HL-60/S4 treated with phorbol 12-myristate 13-acetate at 8.2 ng/mL for 4 days and 3 days (cell line): Measurements from ENCODE around the gene SAMD14.

Experiments
- in situ Hi-C: fragments of 300-500 bp; cut with MboI; formaldehyde crosslinking; loops from 2 replicates; pipeline ENCODE4 v1.15.0; 2022; ENCODE audit warnings: low sequenced_read_pairs

SAMD14 gene

DNA sequence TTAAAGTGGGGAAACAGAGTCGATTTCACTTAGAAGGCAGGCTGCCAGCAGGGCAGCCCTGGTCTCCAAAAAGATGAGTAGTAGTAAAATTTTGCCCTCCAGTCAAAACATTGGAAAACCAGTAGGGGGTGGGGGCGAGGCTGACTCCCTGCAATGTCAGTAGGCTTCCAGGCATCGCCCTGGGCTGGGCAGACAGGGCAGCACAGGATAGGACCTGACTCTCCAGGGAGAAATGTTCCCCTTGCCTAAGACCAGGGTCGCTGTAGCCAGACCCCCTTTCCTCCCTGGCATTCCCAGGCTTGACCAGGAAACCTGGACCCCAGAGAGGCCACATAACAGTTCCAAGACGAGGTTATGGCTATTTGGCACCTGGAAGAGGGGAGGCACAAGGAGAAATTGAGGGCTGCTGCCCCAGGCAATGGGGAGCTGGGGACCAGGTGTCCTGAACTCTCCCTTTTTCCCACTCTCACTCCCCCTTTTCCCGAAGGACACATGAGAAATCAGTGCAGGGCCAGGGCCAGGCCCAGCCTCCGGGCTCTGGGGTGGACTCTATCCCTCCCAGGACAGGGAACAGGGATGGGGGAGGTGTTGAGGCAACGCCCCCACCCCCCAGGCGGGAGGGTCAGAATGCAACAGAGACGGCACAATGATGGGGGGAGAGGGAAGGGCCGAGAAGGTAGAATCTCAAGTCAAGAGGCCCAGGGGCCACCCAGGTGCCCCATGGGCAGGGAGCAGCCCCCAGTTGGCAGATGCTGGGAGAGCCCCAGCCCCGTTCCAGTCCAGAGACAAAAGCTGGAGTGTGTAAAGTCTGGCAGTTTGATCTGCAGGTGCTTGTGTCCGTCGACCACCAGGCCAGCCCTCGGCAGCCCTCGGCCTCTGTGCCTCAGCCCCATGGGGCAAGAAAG lies 4.5 kb upstream of the SAMD14 start:
- in situ Hi-C loops = no loop called here

DNA sequence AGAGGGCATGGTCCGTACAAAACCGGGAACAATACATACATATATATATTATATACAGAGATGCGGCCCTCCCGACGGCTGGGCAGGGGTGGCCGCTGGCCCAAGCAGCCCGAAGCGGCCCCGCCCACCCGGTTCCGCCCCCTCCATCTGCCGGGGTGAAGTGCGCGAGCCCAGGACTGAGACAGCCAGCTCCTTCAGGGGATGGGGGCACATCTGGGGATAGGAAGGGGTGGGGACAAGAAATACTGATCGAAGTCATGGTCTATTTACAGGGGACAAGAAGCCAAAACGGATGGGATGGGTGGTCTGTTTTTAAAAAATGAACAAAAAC lies 3.8 kb upstream of the SAMD14 start:
- in situ Hi-C loops = no loop called here

DNA sequence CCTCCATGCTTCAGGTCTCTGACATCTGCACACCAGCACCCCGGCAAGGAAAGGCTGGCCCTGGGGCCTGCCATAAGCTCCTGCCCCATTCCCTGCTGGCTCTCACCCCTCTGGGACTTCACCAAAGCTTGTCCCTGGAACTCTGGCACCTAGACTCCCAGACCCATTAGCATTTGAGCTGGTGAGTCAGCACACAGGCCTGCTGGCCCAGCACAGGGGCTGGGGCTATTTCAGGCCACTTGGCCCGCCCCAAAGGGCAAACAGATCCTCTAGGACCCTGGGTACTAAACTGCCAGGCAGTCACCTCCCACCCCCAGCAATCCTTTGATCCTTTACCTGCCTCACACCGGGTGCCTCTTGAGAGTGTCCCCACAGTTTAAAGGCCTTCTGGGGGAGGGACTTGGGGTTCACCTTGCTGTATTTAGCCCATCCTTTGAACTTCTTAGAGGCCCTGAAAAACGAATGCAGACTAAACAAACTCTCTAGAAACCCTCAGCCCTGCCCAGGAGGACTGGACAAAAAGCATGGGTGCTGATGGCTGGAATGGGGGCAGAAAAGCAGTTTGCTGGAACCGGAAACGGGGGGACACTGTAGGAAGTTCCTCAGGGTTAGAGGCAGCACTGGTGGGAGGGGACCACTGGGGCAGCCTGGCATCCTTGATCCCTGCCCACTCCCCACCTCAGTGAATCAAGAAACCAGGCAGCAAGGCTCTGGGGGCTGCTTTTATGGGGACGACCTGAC lies 3.2 kb upstream of the SAMD14 start:
- in situ Hi-C loops = no loop called here

DNA sequence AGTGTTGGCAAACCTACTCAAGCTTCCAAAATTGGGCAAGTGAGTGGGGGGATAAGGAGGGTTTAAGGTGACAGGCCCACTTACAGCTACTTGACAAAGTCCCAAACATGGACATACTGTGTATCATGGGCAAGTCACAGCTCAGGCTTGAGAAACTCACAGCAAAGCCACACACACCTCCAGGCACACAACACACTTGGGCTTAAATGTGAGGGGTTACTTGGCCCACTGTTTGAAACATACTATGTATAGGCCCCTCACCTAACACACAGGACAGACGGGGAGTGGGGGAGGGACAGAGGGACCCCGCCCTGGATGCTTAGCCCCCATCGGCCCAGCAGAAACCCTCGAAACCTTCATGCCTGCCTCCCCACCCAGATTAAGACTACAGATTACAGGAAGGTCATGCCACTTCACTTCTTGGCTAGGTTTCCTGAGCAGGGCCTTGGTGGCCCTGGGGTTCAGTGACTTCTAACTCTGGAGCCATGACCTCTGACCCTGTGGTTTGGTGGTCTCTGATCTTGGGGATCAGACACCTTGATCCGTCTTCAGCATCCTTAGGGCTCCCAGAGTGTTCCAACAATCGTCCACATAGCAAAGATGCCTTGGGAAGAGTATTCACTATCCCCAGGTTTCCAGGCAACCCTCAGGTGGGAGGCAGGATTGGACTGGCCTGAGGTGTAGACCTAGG lies 2.3 kb upstream of the SAMD14 start:
- in situ Hi-C loops = no loop called here

DNA sequence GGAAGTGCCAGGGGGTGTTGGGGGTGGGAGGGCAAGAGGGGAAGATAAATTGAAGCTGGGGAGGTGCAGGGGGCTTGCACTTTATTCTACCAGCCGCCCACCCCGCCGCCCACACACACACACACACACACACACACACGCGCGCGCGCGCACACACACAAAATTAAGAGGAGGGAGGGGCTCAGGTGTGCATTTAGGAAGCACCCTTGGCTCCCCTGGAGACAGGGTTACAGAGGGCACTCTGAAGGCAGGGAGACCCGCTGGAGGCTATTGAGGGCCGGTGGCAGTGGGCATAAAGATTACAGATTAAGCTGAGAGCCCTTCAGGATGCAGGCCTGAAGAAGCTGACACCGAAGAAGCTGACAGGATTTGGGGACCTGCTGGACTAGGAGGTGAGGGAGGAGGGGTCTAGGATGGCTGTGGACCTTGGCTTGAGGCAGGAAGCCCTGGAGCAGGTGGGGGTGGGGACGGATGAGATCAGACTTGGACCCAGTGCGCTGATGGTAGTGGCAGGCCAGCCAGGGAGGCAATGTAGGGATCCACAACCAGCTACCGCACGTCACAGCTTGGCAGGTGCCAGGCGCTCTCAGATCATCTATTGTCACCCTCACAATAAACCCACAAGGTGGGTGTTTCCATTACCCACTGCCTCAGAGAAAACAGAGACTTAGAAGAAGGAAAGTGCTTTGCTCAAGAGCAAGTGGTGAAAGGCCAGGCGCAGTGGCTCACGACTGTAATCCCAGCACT lies 772 bp upstream of the SAMD14 start:
- in situ Hi-C loops = no loop called here

DNA sequence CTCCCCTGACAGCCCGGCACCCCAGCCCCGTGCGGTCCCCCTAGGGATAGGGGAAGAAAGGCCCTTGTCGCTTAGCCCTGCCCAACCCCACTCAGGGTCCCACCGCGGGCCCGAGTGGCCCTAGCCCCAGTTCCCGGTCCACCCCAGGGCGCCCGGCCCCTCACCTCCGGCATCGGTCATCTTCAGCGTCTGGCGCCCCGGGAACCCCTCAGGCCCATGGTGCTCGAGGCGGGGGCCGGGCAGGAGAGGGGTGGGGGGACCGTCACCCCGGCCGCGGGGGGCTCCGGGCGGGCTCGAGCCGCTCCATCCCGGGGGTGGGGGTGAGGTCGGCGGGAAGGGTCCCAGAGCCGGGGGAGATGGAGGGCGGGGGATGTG lies 620 bp downstream of the SAMD14 start:
- in situ Hi-C loops = no loop called here

DNA sequence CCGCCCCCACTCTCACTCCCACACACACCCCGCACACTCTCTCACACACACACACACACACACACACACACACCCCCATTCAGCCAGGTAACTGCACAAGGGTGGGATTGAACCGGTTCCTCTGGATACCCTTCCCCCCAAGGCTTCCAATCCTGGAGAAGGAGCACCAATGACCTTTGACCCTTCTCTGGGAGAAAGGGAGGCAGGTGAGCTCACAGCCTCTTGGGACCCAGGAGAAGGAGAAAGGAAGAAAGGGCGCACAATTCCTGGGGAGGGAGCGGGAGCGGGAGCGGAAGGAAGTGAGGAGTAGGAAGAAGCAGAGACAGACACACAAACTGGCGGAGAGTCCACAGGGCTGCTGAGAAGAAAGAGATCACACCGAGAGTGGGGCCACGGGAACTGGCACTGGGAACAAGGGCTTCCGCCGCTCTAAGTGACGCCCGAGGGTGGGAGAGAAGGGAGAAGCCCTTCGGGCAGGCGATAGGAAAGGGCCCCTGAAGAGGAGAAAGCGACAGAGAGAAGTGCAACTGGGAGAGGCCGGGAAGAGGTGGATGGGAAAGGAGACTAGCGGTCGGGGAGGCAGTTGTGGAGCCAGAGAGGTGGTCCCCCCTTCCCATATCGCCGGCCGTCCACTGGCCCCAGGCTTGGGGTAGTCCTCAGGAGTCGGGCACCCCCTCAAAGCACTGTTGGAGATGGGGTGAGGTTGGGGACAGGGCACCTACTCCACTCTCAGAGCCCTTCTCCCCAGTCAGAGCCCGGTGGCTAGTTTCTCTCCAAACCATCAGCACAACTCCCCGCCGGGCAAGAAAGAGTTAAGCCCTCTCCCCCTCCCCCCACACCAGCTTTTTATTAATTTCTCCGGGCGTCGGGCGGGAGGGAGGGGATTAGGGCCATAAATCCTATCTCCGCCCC lies 1.3 kb downstream of the SAMD14 start:
- in situ Hi-C loops = no loop called here

DNA sequence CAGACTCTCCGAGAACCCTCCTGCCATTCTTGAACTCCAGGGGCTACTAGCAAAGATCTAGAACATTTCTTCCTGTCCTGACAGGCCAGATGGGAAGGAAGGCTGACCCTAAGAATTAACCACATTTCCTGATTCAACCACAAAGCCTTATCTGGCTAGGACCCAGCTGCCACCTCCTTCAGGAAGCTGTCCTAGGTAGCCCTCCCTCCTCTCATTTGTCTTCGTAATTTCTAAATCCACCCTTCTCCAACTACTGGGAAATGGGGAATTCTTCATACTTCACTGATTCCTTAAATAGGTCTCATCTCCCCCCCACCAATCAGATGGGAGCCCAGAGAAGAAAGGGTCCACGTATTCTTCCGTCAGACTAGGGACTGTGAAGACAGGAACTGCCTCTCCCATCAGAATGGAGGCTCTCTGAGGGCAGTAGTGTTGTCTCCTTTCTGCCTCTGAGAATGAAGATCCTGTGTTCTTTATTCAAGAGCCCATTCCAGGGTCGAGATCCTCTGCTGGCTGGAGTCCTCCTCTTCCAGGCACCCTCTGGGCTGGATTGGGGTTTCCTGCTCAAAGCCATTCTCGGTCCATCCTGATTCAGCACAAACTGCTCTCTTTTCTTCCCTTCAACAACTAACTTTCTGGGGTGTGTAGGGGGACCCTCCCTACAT lies 2.1 kb downstream of the SAMD14 start:
- in situ Hi-C loops = no loop called here

DNA sequence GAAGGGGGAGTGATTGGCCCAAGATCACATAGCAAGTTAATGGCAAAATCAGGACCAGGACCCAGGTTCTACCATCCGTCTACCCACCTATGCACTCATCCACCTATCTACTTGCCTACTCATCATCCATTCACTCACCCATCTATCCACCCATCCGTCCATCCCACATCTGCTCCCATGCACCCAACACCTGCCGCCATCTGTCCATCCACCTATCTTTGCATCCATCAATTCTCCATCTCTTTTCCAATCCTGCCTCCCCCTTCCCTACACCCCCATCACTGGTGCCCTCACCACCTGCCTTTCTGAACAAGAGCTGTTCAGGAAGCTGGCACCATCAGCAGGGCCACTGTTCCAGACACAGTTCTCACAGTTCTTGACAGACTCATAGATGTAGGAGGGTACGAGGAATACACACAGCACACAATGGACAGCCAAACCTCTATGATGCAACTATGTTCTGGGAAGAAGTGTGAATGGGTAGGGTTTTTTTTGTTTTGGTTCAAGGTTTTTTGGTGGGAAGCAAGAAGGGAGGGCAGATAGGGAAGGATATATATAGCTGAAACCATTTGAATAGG lies 4.5 kb downstream of the SAMD14 start:
- in situ Hi-C loops = no loop called here

DNA sequence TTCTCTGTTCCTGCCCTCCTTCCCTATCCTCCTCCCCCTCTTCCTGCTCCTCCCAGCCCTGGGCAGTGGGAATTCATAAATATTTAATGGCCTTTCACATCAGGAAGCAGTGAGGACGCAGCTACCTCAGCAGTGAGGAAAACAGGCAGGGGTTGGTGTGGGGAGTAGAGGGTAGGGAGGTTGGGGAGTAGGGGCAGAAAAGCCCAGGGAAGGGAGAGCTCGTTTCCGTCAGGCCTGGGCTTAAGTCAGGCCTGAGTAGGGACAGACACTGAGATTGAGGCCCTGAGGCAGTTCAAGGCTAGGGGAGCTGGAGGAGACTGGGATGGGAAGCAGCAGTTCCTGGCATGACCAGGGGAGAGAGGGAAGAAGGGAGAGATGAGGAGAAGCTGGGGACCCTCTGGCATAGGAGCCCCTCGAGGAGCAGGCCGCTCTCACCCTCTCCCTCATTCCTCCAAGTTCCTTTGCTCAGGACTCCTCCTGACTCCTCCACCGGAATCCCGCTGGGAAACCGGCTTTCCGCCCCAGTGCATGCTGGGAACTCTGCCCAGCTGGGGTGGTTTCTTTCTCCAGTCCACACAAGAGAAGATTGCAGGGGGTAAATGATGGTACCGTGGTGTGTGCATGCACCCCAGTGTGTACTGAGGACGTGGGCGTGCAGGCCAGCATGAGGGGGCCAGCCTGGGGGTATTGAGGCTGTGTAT lies 6.2 kb downstream of the SAMD14 start:
- in situ Hi-C loops = no loop called here

DNA sequence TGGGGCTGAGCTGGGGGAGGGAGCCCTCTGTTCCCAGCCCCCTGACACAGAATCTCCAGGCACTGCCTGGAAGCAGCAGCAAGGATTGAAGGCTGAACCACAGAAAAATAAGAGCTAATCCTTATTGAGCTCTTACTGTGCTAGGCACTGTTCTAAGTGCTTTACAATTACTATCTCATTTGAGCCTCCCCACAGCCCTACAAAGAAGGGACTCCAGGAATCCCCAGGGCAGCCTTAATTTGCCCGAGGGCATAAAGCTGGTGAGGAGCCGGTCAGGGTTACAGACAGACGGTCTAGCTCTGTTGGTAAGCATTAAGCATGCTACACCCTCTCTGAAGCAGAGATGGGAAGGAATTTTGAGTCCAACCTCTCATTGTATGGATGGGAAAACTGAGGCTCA lies 7.0 kb downstream of the SAMD14 start:
- in situ Hi-C loops = no loop called here

DNA sequence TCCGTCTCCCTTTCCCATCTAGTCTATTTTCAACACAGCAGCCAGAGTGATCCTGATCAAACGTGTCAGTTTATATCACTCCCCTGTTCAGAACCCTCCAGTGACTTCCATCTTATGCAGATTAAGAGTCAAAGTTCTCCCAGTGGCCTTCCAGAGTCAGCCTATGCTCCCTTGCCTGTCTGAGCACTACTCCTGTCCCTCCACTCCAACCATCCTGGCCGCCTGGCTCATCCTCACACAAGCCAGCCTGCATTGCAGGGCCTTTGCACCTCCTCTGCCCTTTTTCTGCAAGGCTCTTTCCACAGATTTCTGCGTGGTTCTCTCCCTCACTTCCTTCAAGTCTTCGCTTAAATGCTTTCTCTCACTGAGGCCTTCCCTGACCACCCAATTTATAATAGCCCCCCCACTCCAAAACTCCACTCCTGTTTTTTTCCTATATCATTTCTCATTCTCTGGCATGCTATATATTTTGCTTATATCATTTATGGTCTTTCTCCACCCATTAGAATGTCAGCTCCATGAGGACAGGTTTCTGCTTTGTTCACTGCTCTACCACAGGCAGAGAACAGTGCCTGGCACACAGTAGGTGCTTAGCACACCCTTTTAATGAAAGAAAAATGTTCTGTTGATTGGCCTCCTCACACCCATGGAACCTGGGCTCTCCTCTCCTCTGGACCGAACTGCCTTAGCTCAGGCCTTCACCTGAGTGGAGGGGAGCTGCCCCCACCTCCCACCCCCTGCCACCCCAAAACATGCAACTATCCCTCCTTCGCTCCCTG lies 9.3 kb downstream of the SAMD14 start:
- in situ Hi-C loops = no loop called here

DNA sequence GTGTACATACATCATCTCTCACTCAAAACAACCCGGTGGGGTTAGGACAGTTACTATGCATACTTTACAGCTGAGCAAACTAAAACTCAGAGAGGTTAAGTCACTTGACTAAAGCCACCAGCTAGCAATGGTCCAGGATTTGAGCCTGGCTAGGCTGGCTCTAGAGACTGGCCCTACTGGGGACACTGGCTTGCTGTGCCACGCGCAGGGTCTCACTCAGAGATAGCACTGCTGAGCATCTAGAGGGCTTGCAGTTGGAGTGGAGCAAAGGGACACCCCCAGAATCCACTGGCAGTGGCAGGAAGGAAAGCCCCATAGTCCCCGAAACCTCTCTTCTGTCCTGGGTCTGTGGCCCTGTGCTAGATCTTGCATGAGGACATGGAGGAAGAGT lies 11.1 kb downstream of the SAMD14 start:
- in situ Hi-C loops = no loop called here

DNA sequence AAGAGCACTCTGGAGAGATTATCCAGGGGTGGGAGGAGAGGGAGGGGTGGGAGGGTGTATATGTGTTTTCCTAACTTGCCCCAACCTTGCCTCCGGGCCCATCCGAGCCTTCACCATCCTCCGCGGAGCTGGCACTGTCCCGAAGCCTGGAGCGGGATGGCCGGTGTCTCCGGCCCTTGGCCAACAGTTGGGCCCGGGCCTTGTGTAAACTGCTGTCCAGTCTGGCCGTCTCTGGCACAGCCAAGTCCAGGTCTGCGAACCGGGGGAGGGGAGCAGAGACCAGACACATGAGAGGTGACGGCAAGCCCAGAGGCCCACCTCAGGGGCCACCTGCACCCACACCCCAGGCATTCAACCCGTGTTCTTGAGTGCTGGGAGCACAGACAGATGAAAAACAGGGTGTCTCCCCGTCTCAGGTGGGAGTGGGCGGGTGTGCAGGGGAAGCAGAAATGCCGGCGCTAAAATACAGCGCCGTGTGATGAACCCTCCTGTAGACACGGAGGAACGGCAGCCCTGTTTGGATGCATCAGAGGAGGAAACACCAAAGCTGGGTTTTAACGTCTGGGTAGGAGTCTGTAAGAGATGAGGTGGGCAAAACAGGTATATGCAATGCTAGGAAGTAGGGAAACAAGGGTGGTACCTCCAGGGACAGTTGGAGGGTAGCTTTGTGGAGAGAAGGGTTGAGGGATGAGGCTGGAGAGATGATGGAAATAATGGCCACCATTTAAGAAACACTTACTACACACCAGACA lies 11.7 kb downstream of the SAMD14 start:
- in situ Hi-C loops = no loop called here

DNA sequence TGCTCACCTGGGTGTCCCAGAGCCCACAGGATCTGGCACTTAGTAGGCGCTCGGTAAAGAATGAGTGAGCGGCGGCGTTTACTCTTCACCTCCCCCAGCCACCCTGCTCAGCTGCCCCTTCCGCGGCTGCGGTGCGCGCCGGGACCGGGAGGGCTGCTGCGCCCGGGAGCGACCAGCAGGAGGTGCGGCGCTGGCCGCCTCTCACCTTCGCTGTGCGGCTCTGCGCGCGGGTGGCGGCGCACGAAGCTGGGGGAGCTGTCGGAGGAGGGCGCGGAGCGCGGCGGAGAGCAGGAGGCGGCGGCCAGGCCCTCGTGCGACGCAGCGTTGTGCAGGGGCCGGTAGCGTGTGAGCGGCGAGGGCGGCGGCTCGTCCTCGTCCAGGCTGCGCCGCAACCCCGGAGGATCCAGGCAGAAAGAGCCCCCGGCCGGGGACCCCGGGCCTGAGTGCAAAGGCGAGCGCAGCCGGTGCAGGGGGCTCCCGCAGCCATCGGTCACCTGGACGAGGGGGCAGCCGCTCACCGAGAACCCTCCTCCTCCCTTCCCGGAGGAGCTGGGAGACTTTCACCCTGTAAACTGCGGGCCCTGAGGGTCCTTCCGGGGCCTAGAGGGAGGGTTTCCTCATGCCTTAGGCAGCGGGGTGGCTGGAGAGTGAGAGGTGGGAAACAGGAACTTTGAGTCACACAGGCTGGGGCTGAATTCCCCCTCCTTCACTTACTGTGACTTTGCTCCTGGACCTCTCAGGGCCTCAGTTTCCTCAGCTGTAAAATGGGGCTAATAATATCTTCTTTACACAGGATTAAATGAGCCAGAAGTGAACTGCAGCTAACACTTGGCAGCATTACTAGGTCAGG lies 12.5 kb downstream of the SAMD14 start:
- in situ Hi-C loops = no loop called here

DNA sequence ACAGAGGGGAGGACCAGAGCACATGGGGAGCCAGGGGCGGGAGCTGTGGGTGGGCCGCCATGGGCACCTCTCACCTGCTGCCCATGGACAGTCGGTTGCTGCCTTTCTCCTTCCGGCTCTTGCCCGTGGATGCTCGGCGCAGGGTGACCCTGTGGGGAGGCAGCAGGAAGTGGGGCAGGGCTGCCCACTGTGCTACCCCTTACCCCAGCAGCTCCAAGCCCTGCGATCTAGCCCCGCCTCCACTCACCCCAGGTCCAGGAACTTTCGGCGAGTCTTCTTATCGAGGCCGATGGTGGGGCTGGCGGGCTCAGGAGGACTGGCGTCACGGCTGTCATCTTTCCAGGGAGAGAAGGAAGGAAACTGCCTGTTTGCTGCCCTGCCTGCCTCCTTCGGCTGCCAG lies 14.2 kb downstream of the SAMD14 start:
- in situ Hi-C loops = no loop called here
